HG03457 (cell line): ENCODE results near the gene SMCO2.

Source experiments
- ATAC-seq: cut with Tn5 transposase; IDR thresholded peaks from one replicate; pipeline ENCODE4 v1.9.1; 2021; ENCODE audit warnings: moderate number of reproducible peaks; ENCODE audit not compliant: unreplicated experiment

Gene SMCO2

DNA sequence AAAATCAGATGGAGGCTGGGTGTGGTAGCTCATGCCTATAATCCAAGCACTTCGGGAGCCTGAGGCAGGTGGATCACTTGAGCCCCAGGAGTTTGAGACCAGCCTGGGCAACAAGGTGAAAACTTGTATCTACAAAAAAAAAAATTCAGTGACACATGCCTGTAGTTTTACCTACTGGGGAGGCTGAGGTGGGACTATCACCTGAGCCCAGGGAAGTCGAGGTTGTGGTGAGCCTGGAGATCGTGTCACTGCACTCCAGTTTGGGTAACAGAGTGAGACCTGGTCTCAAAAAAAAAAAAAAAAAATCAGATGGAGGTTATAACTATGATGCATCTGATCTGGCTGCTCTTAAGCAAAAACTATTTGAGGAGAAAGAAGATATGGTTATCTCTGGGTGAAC is 50.9 kb downstream of the SMCO2 start:
- no peak for ATAC-seq

DNA sequence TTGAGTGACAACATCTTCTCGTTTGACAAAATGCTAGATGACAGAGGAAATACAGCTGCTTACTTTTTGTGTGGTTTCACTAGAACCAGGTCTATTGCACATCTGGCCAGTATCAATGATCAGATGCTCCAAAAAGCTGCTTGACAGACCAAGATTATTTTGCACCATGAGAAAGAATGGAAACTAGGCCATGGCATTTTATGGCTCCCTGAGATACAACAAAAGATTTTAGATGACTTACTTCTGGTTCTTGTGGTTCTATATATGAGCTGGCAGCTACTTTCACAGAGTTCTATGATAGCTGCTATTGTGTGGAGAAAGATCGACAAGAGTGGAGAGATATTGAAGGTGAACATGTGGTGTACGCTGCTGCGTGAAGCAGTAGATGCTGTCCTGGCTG is 51.6 kb downstream of the SMCO2 start:
- peak; percentile 52 for ATAC-seq

DNA sequence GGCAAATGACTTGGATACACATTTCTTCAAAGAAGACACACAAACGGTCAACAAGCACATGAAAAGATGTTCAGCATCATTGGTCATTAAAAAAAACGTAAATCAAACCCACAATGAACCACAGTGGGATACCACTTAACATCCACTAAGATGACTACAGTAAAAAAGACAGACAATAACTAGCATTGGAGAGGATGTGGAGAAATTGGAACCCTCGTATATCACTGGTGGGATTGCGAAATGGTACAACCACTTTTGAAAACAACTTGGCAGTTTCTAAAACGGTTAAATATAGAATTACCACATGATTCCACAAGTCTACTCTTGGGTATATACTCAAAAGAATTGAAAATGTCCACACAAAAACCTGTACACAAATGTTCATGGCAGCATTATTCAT is 52.2 kb downstream of the SMCO2 start:
- ATAC-seq: no peak

DNA sequence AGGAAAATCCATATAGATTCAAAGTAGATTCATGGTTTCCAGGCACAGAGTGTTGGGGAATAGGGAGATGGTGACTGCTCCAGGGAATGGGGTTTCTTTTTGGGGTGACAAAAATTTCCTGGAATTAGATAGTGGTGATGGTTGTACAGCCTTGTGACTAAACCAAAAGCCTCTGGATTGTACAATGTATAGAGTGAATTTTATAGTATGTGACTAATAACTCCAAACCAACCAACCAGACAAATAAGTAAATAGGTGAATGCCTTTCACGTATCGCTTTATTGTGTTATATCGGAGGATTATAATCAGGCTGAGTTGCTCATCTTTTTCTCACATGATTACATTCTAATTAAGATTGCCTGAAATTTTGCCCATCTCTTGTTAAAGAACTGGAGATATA is 52.8 kb downstream of the SMCO2 start:
- no peak for ATAC-seq

DNA sequence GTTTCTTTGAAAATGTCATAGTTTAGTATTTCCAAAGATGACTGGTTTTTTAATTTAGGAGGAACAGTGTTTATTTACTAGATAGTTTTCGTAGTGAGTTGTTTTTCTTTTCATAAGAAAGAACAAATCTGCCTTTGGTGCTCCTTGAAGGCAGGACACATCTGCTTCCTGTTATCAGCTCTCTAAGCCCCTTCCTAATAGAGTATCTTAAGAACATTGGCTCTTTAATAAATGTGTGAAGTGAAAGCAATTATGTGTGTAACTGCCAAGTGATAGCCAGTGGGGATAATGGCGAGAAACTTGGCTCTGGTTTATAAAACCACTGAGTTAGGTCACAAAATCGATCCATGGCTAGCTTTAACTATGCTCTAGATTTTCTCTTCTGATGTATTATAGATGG is 54.0 kb downstream of the SMCO2 start:
- no peak for ATAC-seq

DNA sequence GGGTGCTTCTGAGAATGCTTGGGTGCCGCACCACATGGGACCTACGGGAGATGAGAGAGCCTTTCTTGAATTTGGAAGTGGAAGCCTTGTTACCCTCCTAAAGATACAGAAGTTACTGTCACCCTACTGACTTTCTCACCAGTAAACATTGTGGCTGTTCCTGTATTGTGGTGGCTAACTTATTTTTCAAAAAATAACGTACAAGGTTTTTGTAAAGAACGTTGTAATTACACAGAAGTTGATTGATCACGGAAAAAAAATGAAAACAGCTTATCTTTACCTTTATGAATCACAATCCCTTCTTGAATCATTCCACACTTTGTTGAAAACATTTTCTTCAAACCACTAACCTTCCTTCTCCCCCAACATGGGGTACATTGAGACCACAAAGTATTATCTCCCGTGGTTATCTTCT is 55.5 kb downstream of the SMCO2 start:
- no peak for ATAC-seq

DNA sequence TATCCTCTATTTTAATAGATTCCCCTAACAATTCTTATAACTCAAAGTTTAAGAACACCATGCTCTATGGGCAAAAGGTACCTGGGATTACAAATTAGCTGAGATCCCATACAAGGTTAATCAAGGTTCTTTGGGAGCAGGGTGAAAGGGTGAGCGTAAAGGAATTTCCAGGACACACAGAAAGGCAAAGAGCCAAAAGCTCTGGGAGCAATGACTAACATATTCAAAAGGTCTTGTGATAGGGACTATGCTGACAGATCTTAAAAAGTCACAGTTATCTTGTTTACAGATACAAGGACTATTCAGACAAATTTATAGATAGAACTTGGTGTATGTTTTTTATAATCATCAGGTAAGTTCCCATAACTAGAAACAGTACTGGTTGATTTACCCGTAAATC is 58.0 kb downstream of the SMCO2 start:
- no peak for ATAC-seq

DNA sequence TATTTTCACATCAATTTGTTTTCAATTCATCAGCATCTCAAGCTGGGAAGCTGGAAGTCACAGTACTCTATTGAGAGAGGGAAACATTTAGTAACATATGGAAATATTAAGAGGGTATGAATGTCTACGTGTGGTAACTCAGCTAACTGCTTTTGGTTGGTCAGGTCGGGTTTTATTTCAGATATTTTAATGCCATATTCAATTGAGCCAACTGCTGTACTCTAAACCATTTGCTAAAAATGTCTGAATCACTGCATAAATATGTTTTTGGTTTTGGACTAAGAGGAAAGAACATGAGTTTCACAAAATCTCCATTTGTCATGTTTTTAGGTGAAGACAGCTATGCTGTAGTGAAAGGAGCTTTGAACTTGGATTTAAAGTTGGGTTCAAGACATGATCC is 58.6 kb downstream of the SMCO2 start:
- no peak for ATAC-seq

DNA sequence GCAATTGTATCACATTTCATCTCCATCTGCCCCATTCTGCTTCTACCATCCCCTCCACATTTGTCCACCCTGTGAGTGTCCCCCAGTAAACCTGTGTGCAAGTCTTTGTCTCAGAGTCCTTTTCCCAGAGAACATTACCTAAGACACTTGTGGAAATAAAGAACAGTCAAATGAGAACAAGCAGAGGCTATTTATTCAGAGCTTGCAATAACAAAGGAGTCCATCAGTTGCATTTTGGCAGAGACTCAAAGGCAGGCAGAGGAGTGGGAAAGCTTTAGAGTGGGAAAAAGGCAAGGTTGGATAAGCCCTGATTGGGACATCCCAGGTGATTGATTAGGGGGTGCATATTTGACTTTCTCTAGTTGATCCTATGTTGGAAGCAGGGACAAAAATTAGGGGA is 59.2 kb downstream of the SMCO2 start:
- ATAC-seq: no peak

DNA sequence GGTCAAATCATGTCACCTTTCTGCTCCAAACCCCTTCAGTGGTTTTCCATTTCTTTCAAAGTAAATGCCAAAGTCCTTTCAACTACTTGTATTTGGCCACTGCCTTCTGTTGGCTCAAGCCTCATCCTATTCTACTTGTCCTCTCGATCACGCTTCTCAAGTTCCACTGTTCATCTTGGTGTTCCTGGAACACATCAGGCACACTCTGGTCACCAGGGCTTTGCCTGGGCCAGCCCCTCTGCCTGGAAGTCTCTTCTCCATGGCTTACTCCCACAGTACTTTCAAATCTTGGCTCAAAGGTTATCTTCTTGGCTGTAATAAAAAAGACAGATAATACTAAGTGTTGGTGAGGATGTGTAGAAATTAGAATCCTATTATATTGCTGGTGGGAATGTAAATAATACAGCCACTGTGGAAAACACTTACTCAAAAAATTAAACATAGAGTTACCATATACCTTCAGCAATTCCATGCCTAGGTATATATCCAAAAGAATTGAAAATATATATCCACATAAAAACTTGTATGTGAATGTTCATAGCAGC is 60.2 kb downstream of the SMCO2 start:
- ATAC-seq: no peak

DNA sequence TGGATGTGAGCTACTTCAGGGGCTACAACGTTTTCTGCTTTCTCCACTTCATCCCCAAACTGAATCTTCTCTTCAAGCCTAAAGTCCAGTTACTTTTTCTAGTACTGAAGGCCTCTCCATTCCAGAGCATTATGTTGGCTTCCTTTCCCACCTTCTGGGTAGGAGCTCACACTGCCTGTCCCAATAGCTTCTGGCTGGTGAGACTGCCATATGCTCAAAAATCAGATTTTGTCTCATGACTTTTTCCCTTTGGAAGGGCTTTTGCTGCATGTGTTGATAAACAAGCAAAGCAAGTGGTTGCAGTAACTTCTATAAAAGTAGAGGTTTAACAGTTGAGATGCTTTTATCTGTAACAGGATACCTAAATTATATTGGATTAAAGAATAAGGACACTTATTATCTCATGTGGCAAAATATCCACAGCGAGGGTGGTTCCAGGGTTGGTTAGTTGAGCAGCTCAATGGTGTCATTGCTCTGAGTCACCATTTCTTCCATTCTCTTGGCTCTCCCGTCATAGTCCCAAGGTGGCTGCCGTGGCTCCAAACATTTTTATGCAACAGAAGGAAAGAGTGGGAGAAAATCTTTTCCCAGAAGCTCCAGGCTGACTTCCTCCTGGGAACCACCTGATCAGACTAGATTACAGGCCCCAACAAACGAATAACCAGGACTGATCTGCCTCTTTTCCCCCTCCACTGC is 62.3 kb downstream of the SMCO2 start:
- no peak for ATAC-seq

DNA sequence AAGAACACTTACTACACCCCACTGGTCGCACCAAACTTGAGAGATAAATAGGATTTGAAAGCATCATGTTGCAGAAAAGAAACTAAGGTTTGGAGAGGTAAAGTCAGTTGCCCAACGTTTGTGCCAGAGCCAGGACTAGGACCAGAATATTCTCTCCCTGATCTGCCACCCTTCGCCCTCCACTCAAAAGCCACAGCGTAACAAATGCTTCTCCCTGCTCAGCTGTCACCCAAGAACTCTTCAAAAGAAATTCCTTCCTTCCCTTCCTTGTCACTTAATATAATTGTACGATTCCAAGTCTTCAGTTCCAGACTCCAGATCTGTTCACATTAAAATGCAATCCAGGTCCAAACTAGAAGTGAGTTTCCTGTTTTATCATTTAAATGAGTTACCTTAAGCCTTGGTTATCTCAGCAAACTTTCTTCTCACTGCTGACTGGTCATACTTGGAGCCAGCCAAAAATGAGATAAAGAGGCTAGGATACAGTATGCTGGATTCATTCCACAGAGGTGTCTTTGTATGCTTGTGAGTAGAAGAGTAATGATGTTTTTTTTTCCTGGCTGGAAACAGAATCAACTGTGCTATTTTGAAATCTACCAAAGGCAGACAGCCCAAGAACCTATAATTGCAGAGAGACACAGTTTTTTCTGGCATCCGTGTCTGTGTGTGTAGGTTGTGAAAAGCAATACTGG is 64.6 kb downstream of the SMCO2 start:
- no peak for ATAC-seq

DNA sequence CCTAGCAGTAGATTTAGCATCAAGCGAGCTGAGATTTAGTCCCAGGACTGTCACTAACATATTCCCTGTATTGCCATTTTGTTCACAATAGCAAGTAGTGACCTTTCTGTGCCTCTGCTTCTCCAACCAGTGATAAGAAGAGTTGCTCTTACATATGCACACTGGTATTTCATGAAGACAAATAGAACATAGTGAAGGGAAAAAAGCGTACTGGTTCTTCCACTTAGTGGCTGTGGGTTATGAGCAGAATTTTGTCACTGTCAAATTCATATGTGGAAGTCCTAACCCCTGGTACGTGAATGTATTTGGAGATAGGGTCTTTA is 65.1 kb downstream of the SMCO2 start:
- ATAC-seq: no peak

DNA sequence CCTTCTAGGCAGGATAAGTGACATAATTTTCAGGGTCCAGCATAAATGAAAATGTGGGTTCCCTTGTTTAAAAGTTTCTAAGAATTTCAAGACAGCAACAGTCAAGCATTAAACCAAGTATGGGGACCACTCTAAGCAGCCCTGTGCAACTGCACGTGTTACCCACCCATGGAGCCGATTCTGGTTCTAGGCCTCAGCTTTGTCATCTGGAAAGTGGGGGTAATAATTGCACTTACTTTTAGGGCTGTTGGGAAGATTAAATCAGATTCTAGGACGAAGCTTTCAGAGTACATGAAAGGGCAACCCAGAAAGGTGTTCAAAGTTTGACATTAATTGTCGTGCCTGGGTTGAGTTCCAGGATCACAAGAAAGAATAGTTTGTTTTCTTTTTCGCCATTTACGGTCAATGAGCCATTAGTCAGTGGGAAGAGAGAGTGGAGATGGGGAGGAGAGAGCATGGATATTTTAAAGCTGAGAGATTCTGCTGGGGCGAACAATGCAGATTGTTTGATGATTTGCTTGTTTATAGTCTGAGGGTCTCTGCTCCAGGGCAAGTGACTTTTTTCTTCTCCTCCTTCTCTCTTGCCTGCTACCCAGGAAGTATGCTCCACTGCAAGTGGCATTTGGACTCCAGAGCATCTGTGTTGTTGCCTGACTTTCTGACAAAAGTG is 66.8 kb downstream of the SMCO2 start:
- ATAC-seq: no peak

DNA sequence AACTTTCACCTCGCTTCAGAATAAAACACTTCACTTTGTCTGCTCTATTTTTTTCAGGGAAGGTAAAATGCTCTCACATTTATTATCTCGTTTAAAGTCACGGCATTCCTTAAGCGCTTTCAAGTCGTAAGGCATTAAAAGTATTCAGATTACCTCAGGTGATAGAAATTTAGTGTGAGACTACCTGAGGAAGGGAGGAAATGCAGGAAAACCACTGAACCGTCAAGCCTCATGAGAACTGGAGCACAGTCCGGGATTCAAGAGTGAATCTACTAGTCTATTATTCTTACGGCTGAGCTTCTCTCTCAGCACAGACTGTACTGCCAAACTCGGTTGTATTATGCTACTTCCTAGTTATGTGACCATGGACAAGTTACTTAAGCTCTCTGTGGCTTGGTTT is 69.1 kb downstream of the SMCO2 start:
- ATAC-seq: no peak

DNA sequence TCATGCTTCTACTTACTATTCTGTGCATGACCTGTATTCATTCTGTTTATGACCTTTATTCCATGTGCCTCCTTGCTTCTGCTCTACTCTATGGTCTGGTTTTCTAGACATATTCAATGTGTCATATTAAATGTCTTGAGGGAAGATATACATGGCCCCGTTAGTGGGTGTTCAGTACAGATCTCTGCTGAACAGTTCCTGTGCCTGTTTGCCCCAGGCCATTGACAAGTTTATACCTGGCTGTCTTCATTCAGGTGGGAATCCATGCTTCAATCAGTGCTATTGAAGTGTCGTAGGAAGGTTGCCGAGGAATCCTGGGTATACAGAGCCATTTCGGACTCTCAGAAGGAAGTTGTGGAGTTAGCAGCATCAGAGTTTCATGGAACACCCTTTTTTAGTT is 70.1 kb downstream of the SMCO2 start:
- no peak for ATAC-seq

DNA sequence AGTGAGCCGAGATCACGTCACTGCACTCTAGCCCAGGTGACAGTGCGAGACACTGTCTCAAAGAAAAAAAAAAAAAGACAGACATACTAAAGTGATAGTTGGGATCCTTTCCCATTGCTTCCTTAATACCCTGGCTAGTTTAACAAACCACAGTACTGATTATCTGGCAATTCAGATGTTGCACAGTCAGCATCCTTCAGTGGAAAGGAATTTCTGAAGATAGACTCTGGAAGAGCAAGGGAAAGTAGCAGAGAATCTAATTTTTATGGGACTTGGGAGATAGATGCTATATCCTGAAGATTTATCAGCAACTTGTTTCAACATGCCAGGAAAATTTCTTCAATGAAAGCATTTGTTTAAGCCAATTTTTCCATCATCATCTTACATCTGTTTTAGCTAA is 71.0 kb downstream of the SMCO2 start:
- no peak for ATAC-seq

DNA sequence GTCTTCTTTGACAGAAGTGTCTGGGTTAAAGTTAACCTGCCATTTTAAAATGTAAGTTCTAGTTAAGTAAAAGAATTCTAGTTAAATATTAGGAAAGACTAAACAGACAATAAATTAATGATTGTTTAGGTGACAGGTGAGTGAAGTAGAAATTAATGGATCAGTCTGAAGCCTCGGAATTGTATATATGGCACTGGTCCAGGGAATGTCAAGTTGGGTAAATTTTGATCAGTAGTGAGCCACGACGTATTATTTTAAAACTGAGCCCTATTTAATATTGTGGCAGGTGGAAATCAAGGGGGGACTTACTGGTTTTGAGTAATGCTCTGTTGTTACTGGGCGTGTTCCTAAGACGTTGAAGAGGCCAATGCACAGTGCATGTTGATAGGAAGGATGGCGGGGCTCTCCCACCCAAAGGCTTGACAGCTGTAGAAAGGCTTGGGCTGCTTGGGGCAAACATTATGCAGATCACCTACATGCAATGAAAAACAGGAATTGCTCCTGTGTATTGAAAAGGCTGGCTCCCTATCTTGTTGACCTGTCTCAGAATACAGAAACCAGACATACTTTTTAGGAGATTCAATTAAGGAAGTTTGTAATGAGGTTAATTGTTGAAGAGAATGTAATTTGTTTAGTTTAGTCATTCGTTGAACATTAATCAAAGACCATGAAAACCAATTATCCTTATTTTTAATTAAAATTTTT is 71.6 kb downstream of the SMCO2 start:
- ATAC-seq: no peak

DNA sequence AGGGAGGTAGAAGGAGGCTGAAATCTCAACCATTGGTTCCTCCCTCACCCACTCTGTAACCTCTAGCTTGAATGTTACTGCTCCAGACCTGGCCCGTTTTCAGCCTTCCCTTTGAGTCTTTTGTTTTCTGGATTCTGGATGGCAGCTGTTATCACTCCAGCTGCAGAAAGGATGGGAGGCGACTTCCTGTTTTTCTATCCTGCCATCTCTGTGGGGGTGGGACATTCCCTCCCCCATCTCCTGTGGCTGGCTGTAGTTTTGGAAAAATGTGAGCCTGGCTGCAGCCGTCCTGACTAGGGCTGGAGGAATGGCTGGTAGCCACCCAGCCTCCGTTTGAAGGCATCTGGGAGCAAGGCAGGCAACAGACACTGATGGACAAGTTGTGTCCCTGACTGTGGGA is 74.5 kb downstream of the SMCO2 start:
- no peak for ATAC-seq

DNA sequence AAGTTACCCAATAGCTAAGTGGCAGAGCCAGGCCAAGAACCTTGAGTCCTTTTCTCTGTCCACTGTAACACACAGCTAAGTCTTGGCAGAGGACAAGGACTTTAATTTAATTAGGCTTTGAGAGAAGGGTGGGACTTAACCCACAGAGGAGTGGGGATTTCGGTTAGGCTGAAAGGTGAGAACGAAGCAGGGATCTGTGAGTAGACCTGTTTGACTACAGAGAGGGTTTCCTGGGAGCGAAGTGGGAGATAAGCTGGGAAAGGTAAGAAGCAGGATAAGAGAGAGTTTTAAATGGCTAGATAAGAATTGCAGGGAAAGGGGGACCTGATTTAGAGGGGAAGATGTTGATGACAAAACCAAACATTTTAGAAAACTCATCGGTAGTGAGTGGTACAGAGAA is 75.4 kb downstream of the SMCO2 start:
- no peak for ATAC-seq

DNA sequence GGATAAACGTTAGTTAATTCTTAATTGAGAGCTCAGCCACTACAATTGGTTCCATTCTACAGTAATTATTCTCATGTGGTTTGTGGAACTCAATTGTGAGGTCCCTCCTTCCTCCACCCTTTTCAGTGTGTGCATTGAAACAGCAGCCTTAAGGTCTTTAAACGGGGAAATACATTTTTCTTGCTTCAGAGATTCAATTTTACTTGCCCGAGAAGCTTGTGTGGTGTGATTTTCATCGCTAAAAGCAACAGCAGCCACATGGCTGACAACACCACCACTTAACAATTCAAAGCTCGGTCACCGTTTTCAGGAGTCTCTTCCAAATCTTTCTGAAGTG is 76.7 kb downstream of the SMCO2 start:
- ATAC-seq: peak; percentile 4
